Breast epithelium (tissue), 3 donors: ENCODE measurements around the gene MYL9.

Experiments used
- CTCF ChIP-seq, 3 donors: fragments of 450-650 bp; IDR thresholded peaks; one replicate each; pipeline ENCODE4 v1.5.1; 2016 to 2017; ENCODE audit warnings: antibody characterized with exemption in 3 of 3, mild to moderate bottlenecking in 3 of 3, moderate library complexity in 3 of 3
- POLR2A ChIP-seq: fragments of 450-650 bp; IDR thresholded peaks from one replicate; pipeline ENCODE4 v1.6.1; 2016; ENCODE audit warnings: antibody characterized with exemption, mild to moderate bottlenecking, moderate library complexity

DNA sequence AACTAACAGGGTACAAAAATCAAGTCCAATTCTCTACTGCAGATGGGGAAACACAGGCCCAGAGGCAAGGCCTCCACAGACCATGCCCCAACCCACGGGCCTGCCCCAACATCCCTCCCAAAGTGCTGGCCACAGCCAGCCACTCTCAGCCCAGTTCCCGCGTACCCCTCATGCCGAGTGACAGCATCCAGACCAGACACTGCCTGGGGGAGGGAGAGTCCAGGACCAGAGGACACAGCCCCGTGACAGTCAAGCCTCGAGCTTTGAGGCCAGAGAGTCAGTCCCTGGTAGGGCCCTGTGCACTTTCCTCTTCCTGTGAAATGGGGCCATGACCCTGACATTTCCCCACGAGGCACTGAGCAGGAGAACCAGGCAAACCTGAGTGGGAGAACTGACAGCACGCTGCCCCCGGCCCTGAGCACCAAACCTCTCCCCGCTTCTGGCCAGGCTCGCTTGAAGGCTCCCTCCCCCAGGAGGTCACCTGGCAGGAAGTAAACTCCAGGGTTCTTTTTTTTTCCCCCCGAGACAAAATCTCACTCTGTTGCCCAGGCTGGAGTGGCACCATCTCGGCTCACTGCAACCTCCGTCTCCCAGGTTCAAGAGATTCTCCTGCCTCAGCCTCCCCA lies 4.9 kb downstream of the MYL9 start:
- TF ChIP-seq CTCF (IDR thresholded peaks at IDR 0.05): no peak
- no peak for TF ChIP-seq POLR2A
